BE2C (cell line): ENCODE data around the gene CDC42SE1. TPM values are rescaled to one million over a fixed set of nuclear protein-coding genes. Genes with fewer than 3 reads are reported as not detected.
A peak's percentile ranks its signal among the peaks of the same experiment; 100 is the strongest.
"Not testable (repeated sequence)": the region's sequence is repeated elsewhere in the genome, so short reads cannot be mapped to it uniquely, and the experiment has no call there.

ENCODE experiments used
- DNase-seq: peaks from one replicate; pipeline ENCODE4 v3.0.0-alpha.2; 2020
- H3K27me3 ChIP-seq: fragments of 250-450 bp; sonication (Bioruptor Pico); 2 replicates; pipeline ENCODE4 v1.5.1; 2020; ENCODE audit warnings: mild to moderate bottlenecking
- H3K36me3 ChIP-seq: fragments of 250-450 bp; sonication (Bioruptor Pico); 2 replicates; pipeline ENCODE4 v1.5.1; 2020; ENCODE audit warnings: mild to moderate bottlenecking
- H3K4me1 ChIP-seq: fragments of 250-450 bp; sonication (Bioruptor Pico); 2 replicates; pipeline ENCODE4 v1.5.1; 2020
- H3K4me3 ChIP-seq: 2 replicates; pipeline ENCODE4 v1.5.1; 2011; ENCODE audit warnings: low read depth, low read length
- H3K9me3 ChIP-seq: fragments of 250-450 bp; sonication (Bioruptor Pico); 2 replicates; pipeline ENCODE4 v1.5.1; 2020
- CTCF ChIP-seq: IDR thresholded peaks from 2 replicates; pipeline ENCODE4 v1.5.1; 2012; ENCODE audit warnings: mild to moderate bottlenecking, low read depth, low read length
- polyA plus RNA-seq: library from polyadenylated mRNA; unstranded; fragments of >200 nt; gene quantifications from one replicate; pipeline ENCODE4 v1.2.1, GENCODE V29; 2012; ENCODE audit warnings: low read depth, missing spikeins; ENCODE audit not compliant: insufficient read length, insufficient read depth

Gene CDC42SE1
- 61.9 TPM for polyA plus RNA-seq

DNA sequence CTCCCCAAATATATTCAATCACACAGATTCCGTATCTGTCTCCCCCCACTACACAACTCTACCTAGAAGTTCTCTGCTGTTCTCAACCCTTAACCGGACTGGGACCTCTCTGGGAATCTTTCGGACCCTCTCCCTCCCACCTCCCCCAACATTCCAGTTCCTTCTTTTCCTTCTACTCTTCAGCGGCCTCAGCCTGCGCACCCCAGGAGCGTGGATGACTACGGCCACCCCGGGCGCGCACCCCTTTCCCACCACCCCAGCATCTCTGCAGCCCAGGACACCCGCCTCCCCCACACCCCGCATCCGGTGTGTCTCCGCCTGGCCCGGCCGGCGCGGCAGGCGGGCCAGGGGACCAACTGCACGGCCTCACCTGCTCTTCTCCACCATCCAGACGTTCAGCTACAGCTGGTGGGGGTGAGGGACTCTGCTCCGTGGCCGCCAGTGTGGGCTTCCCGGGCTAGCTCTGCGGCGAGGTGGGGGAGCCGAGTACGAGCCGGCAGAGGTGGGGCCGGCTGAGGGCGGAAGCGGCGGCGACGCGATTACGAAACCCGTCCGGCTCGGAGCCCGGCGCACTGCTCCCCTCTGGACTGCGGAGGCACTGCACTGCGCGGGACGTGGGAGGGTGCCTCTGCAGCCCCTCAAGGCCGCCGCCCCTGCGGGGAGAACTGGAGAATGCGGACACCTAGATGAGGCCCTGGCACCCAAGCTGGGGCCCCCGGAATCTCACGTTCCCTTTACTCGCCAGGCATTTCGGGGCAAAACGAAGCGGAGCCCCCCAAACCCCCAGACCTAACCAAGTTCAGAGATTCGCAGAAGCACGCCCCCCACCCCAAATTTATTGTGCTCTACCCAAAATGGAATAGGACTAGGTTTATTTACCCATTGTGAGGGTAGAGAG, at the start of gene CDC42SE1:
Gene CDC42SE1 (minus strand): TSS at position 514 of the 898 bp plus-strand sequence. CDS start 3,892 bp downstream, outside the sequence.
- H3K9me3 ChIP-seq = no peaks in the 10 kb centered on the region
- H3K4me1 ChIP-seq = peaks cover 3% of the 10 kb centered on the region; the same call in 1 of the 2 replicates
- TF ChIP-seq CTCF = peak; percentile 67
- peaks cover 40% of the 10 kb centered on the region for H3K36me3 ChIP-seq
- no peaks in the 10 kb centered on the region for H3K27me3 ChIP-seq
- peak within 1 kb of the TSS; percentile 87 for H3K4me3 ChIP-seq
- DNase-seq = peak; percentile 92

DNA sequence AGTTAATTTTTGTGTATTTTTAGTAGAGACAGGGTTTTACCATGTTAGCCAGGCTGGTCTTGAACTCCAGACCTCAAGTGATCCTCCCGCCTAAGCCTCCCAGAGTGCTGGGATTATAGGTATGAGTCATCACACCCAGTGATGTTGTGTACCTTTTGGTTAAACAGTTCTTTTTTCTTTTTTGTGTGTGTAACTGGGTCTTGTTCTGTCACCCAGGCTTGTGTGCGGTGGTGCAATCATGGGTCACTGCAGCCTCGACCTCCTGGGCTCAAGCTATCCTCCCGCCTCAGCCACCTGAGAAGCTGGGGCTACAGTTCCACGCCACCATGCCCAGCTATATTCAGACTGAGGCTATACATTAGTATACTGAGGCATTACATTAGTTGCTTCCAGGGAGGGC, 48.9 kb upstream of the CDC42SE1 start:
- H3K4me1 ChIP-seq = no peaks in the 10 kb centered on the region
- DNase-seq = no peak
- TF ChIP-seq CTCF = no peak
- no peak overlapping the region for H3K4me3 ChIP-seq
- H3K36me3 ChIP-seq = no peaks in the 10 kb centered on the region
- no peaks in the 10 kb centered on the region for H3K27me3 ChIP-seq
- no peaks in the 10 kb centered on the region for H3K9me3 ChIP-seq

DNA sequence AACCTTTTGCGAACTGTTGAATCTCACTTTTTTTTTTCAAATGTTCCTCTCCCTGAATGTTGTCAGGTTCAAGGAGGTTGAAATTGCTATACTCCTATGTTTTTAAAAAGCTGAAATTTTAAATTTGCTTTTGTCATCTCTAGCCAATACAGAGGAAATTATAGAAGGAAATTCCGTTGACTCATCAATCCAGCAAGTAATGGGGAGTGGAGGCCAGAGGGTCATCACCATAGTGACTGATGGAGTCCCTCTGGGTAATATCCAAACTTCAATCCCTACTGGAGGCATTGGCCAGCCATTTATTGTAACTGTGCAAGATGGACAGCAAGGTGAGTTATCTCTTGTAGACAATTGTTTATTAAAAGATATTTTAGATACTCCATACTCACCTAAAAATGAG, 47.5 kb upstream of the CDC42SE1 start:
- Histone ChIP-seq H3K4me1 (no peaks in the 10 kb centered on the region), H3K27me3 (no peaks in the 10 kb centered on the region), H3K4me3 (no peak overlapping the region), H3K9me3 (no peaks in the 10 kb centered on the region), H3K36me3 (no peaks in the 10 kb centered on the region)
- no peak for DNase-seq
- no peak for TF ChIP-seq CTCF

DNA sequence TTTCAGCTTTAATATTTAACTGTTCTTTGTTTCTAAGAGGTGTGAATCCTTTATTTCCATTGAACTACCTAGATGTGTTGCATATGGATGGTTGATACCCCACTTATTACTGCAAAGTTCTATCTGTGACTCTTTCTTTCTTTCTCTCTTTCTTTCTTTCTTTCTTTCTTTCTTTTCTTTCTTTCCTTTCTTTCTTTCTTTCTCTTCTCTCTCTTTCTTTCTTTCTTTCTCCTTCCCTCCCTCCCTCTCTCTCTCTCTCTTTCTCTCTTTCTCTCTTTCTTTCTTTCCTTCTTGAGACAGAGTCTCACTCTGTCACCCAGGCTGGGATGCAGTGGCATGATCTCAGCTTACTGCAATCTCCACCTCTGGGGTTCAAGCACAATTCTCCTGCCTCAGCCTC, 45.2 kb upstream of the CDC42SE1 start:
- Histone ChIP-seq H3K4me3 (no peak overlapping the region), H3K4me1 (no peaks in the 10 kb centered on the region), H3K36me3 (no peaks in the 10 kb centered on the region), H3K27me3 (no peaks in the 10 kb centered on the region), H3K9me3 (no peaks in the 10 kb centered on the region)
- TF ChIP-seq CTCF = no peak
- DNase-seq = no peak

DNA sequence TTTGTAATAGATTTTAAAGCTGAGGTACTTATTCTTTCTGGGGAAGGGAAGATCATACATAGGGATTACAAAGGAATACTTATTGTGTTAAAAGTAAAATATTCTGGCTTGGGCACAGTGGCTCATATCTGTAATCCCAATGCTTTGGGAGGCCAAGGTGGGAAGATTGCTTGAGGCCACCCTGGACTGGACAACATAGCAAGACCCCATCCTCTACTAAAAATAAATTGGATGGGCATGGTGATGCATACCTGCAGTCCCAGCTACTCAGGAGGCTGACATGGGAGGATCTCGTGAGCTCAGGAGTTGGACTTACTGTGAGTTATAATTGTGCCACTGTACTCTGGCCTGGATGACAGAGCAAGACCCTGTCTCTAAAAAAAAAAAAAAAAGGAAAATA, 38.7 kb upstream of the CDC42SE1 start:
- no peak for DNase-seq
- Histone ChIP-seq H3K36me3 (no peaks in the 10 kb centered on the region), H3K27me3 (no peaks in the 10 kb centered on the region), H3K4me1 (no peaks in the 10 kb centered on the region), H3K4me3 (no peak overlapping the region), H3K9me3 (no peaks in the 10 kb centered on the region)
- TF ChIP-seq CTCF = no peak

- not testable (repeated sequence) for H3K4me3 ChIP-seq, H3K27me3 ChIP-seq, H3K9me3 ChIP-seq, H3K4me1 ChIP-seq, DNase-seq, H3K36me3 ChIP-seq
Observed at GRCh38 chr1:151097426-151097825, 38.0 kb upstream of the CDC42SE1 start.
